ENCODE measurements around the gene SH2D2A. TPM values are rescaled to one million over a fixed set of nuclear protein-coding genes. Genes with fewer than 3 reads are reported as not detected.
A peak's percentile ranks its signal among the peaks of the same experiment; 100 is the strongest.

SH2D2A gene
- total and polyA plus RNA-seq, 2 donors (not counting 3 experiments of a cell fraction or from before 2014, with no cell fraction given) = 0.92 to 1.1 TPM

GRCh38 chr1:156786640-156787039, 30.0 kb downstream of the SH2D2A start:
- no peak overlapping the region for H3K4me2 ChIP-seq (ENCODE audit: insufficient read depth, low read length)
- H3K9ac ChIP-seq (replicated peaks; ENCODE audit: extremely low read depth, insufficient read depth, low read length) = no peak overlapping the region
- dilution Hi-C loops (cut with MboI; ENCODE audit: extremely low pct_ligation_motif_present, low sequenced_read_pairs) (no loop called here), intact Hi-C loops (cut with micrococcal nuclease) (no loop called here)
- no peaks in the 10 kb centered on the region for H3K9me1 ChIP-seq (replicated peaks; ENCODE audit: control insufficient read depth, extremely low read depth, insufficient read depth, low read length)
- H3K27ac ChIP-seq (ENCODE audit: insufficient read depth, low read depth, low read length) = no peak overlapping the region
- H2AFZ ChIP-seq (ENCODE audit: low read depth, low read length) = no peak overlapping the region
- no peak for FAIRE-seq
- no peaks in the 10 kb centered on the region for H3K27me3 ChIP-seq (ENCODE audit: control insufficient read depth in 2 of 2, insufficient read depth in 2 of 2, low read length in 2 of 2)
- peaks cover 19% of the 10 kb centered on the region for H3K79me2 ChIP-seq (ENCODE audit: control insufficient read depth, insufficient read depth, low read length)
- BruUV-seq (replicated peaks) = TSS peak; percentile 49
- ChIA-PET CTCF (interaction anchor here (1.2 to 2.8 kb wide), 4 partner anchors 15 to 103 kb away, joined by 3 to 7 read pairs (median 4); partner anchors contain the start of gene NTRK1), POLR2A (no interaction called here)
- no peak for TF ChIP-seq EZH2 (IDR thresholded peaks at IDR 0.05; ENCODE audit: borderline replicate concordance, low read depth, low read length, severe bottlenecking)
- TF ChIP-seq MAX (IDR thresholded peaks at IDR 0.05; ENCODE audit: insufficient read depth, insufficient read length) = no peak
- no peak for TF ChIP-seq POLR2AphosphoS5 (IDR thresholded peaks at IDR 0.05; ENCODE audit: insufficient read depth, low read depth, low read length)
- TF ChIP-seq GATA2 (IDR thresholded peaks at IDR 0.05; ENCODE audit: insufficient read depth, insufficient read length, low read depth, low read length) = no peak
- TF ChIP-seq POLR2A (IDR thresholded peaks at IDR 0.05; ENCODE audit: low read depth, low read length) = no peak
- no peak for TF ChIP-seq JUN (IDR thresholded peaks at IDR 0.05; ENCODE audit: borderline replicate concordance, insufficient read depth, insufficient read length, low read depth)
- no peak for TF ChIP-seq MYC (IDR thresholded peaks at IDR 0.05; ENCODE audit: low read depth, low read length)
- no peak for TF ChIP-seq CTCF (IDR thresholded peaks at IDR 0.05; ENCODE audit: extremely low read depth in 1 of 2, insufficient read depth in 1 of 2, low read depth in 1 of 2, low read length in 2 of 2)
- no peak overlapping the region for H3K4me3 ChIP-seq (replicated peaks in 1 of 3; ENCODE audit: insufficient read depth in 1 of 3, low read depth in 1 of 3, low read length in 3 of 3)
- H3K4me1 ChIP-seq (ENCODE audit: control insufficient read depth, extremely low read depth, insufficient read depth, low read length) = peaks cover under 1% of the 10 kb centered on the region
- no peaks in the 10 kb centered on the region for H3K9me3 ChIP-seq (replicated peaks; ENCODE audit: control insufficient read depth, insufficient read depth, low read length)
- peaks cover 4 to 21% of the 10 kb centered on the region in 2 experiments for H3K36me3 ChIP-seq (ENCODE audit: control insufficient read depth in 2 of 2, extremely low read depth in 1 of 2, insufficient read depth in 2 of 2, low read length in 2 of 2)
- H4K20me1 ChIP-seq (replicated peaks; ENCODE audit: control insufficient read depth, extremely low read depth, insufficient read depth, low read length) = peaks cover 3% of the 10 kb centered on the region
- DNase-seq (ENCODE audit: low read depth, low spot score) = no peak

Measured in endothelial cell of umbilical vein (primary cell).